ENCODE measurements around the gene CLIP3. TPM values are rescaled to one million over a fixed set of nuclear protein-coding genes. Genes with fewer than 3 reads are reported as not detected.

CLIP3 gene
- 13.4 and 21.2 TPM in 2 replicates for total RNA-seq

DNA sequence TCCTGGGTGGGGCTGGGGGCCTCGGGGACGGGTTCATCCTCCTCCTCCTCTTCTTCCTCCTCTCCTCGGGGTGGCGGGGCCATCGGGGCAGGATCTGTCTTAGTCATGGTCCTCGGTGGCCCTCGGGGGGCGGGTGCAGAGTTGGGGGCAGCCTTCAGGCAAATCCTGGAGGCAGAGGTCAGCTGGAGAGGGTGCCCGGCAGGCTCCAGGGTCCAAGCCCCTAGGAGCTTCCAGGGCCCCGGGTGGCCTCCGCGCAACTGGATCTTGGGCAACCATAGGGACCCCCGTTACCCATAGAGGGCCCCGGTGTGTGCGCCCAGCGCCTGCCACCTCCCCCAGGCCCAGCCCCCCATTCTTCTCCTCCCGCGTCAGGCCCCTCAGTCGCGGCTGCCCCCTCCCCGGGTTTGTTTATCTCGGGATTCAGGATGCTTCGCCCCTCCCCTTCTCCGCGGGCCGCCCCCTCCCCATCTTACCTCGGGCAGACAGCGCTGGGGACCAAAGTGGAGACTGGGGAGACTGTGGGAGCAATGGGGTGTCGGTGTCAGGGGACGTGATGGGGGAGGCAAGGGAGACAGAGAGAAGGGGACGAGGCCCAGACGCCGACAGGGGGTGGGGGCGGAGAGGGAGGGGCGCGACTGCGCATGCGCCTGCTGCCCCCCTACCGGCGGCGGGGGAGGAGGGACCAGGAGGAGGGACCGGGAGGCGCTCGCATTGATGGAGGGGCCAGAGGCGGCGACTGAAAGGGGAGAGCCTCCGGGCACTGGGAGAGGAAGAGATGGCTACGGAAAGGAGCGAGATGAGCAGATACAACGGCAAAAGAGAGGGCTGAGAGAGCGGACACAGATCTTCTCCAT is at the start of gene CLIP3:
Gene CLIP3, minus strand, starts transcription at position 623 of the 854 bp plus-strand sequence. Its CDS starts 516 bp downstream, at position 107.
- Histone ChIP-seq H3K27me3 (ENCODE audit: insufficient read depth, low read length) (no peaks in the 10 kb centered on the region), H3K4me3 (ENCODE audit: insufficient read depth, low read length) (peak within 1 kb of the TSS; percentile 97), H3K36me3 (ENCODE audit: insufficient read depth, low read length) (peaks cover 5% of the 10 kb centered on the region), H3K79me2 (ENCODE audit: insufficient read depth, low read length) (peaks cover 2% of the 10 kb centered on the region), H4K20me1 (ENCODE audit: insufficient read depth, low read length) (peaks cover 3% of the 10 kb centered on the region), H3K4me2 (ENCODE audit: insufficient read depth, low read length) (peak within 1 kb of the TSS; percentile 79), H3K9me3 (ENCODE audit: low read depth, low read length) (no peaks in the 10 kb centered on the region), H3K4me1 (ENCODE audit: insufficient read depth, low read length) (peaks cover 8% of the 10 kb centered on the region), H3K27ac (ENCODE audit: low read depth, low read length) (no peak within 1 kb of the TSS), H2AFZ (ENCODE audit: low read length) (peak within 1 kb of the TSS; percentile 77)
- TF ChIP-seq, protein P1, sequence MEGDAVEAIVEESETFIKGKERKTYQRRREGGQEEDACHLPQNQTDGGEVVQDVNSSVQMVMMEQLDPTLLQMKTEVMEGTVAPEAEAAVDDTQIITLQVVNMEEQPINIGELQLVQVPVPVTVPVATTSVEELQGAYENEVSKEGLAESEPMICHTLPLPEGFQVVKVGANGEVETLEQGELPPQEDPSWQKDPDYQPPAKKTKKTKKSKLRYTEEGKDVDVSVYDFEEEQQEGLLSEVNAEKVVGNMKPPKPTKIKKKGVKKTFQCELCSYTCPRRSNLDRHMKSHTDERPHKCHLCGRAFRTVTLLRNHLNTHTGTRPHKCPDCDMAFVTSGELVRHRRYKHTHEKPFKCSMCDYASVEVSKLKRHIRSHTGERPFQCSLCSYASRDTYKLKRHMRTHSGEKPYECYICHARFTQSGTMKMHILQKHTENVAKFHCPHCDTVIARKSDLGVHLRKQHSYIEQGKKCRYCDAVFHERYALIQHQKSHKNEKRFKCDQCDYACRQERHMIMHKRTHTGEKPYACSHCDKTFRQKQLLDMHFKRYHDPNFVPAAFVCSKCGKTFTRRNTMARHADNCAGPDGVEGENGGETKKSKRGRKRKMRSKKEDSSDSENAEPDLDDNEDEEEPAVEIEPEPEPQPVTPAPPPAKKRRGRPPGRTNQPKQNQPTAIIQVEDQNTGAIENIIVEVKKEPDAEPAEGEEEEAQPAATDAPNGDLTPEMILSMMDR (IDR thresholded peaks at IDR 0.05; ENCODE audit: extremely low read depth, low read depth, low read length): no peak
- DNase-seq (ENCODE audit: insufficient read length, low spot score, missing footprints): peak; percentile 99

GRCh38 chr19:36081894-36082293 is 49.2 kb upstream of the CLIP3 start:
- H3K27ac ChIP-seq (ENCODE audit: low read depth, low read length): no peak overlapping the region
- TF ChIP-seq, protein P1 (IDR thresholded peaks at IDR 0.05; ENCODE audit: extremely low read depth, low read depth, low read length): no peak
- no peak overlapping the region for H3K4me3 ChIP-seq (ENCODE audit: insufficient read depth, low read length)
- H2AFZ ChIP-seq (ENCODE audit: low read length): no peak overlapping the region
- H3K4me2 ChIP-seq (ENCODE audit: insufficient read depth, low read length): no peak overlapping the region
- H3K36me3 ChIP-seq (ENCODE audit: insufficient read depth, low read length): peaks cover 35% of the 10 kb centered on the region
- H3K27me3 ChIP-seq (ENCODE audit: insufficient read depth, low read length): no peaks in the 10 kb centered on the region
- no peaks in the 10 kb centered on the region for H3K79me2 ChIP-seq (ENCODE audit: insufficient read depth, low read length)
- no peaks in the 10 kb centered on the region for H3K4me1 ChIP-seq (ENCODE audit: insufficient read depth, low read length)
- H4K20me1 ChIP-seq (ENCODE audit: insufficient read depth, low read length): no peaks in the 10 kb centered on the region
- H3K9me3 ChIP-seq (ENCODE audit: low read depth, low read length): no peaks in the 10 kb centered on the region
- DNase-seq (ENCODE audit: insufficient read length, low spot score, missing footprints): peak; percentile 61

DNA sequence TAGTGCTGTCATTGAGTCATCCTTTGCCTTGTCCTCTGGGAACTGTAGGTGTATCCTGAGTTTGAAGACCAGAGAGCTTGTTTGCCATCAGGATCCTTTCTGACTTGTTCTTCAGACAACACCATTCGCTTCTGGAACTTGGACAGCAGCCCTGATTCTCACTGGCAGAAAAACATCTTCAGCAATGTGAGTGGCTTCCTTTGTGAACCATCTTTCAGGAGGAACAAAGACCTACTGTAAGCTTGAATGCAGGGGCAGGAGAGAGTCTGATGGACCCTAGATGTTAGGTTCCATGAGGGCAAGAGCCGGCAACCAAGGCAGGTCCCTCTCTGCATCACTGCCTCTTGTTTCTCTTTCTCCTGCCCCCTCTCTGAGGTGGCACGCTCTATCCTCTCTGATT is 48.7 kb upstream of the CLIP3 start:
- H3K27ac ChIP-seq (ENCODE audit: low read depth, low read length): no peak overlapping the region
- peaks cover 31% of the 10 kb centered on the region for H3K36me3 ChIP-seq (ENCODE audit: insufficient read depth, low read length)
- no peak overlapping the region for H3K4me3 ChIP-seq (ENCODE audit: insufficient read depth, low read length)
- TF ChIP-seq, protein P1 (IDR thresholded peaks at IDR 0.05; ENCODE audit: extremely low read depth, low read depth, low read length): no peak
- H2AFZ ChIP-seq (ENCODE audit: low read length): no peak overlapping the region
- H3K4me1 ChIP-seq (ENCODE audit: insufficient read depth, low read length): no peaks in the 10 kb centered on the region
- peak; percentile 27 for DNase-seq (ENCODE audit: insufficient read length, low spot score, missing footprints)
- H3K79me2 ChIP-seq (ENCODE audit: insufficient read depth, low read length): no peaks in the 10 kb centered on the region
- no peak overlapping the region for H3K4me2 ChIP-seq (ENCODE audit: insufficient read depth, low read length)
- H3K9me3 ChIP-seq (ENCODE audit: low read depth, low read length): no peaks in the 10 kb centered on the region
- no peaks in the 10 kb centered on the region for H3K27me3 ChIP-seq (ENCODE audit: insufficient read depth, low read length)
- no peaks in the 10 kb centered on the region for H4K20me1 ChIP-seq (ENCODE audit: insufficient read depth, low read length)

DNA sequence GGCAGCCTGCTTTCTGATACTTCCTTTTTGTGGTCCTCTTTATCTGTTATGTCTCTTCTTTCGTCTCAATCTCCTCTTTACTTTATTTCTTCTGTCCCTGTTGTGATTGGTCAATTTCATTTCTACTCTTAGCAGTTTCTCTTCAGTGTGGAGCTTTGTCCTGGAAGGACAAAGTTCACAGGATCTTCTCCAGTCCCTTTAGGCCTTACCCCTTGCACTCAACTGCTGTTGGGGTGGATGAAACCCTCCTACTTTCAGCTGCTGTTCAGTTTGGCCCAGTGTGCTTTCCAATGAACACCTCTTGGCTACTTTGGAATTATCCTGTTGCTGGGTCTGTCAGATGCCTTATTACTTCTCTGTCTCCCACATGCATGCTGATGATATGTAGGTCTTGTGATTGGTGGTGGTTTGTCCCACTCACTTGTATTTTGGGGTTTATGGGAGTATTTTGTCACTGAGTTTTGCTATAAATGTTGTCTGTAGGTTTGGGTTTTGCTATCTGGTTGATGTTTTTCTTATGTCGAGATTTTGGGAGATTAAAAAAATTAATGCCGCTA is 46.8 kb upstream of the CLIP3 start:
- H3K36me3 ChIP-seq (ENCODE audit: insufficient read depth, low read length): peaks cover 24% of the 10 kb centered on the region

More for the DNA sequence above, 46.8 kb upstream of the CLIP3 start:
- H3K4me1 ChIP-seq (ENCODE audit: insufficient read depth, low read length): no peaks in the 10 kb centered on the region
- DNase-seq (ENCODE audit: insufficient read length, low spot score, missing footprints): no peak
- no peak overlapping the region for H3K4me2 ChIP-seq (ENCODE audit: insufficient read depth, low read length)
- H3K79me2 ChIP-seq (ENCODE audit: insufficient read depth, low read length): no peaks in the 10 kb centered on the region
- TF ChIP-seq, protein P1 (IDR thresholded peaks at IDR 0.05; ENCODE audit: extremely low read depth, low read depth, low read length): no peak
- no peak overlapping the region for H2AFZ ChIP-seq (ENCODE audit: low read length)
- no peaks in the 10 kb centered on the region for H3K27me3 ChIP-seq (ENCODE audit: insufficient read depth, low read length)
- H3K4me3 ChIP-seq (ENCODE audit: insufficient read depth, low read length): no peak overlapping the region
- no peaks in the 10 kb centered on the region for H4K20me1 ChIP-seq (ENCODE audit: insufficient read depth, low read length)
- H3K9me3 ChIP-seq (ENCODE audit: low read depth, low read length): no peaks in the 10 kb centered on the region
- H3K27ac ChIP-seq (ENCODE audit: low read depth, low read length): no peak overlapping the region

Measured in osteoblast (primary cell).